Breast epithelium (tissue), 3 donors: ENCODE data around the gene CCPG1.

Source experiments
- POLR2A ChIP-seq: fragments of 450-650 bp; IDR thresholded peaks from one replicate; pipeline ENCODE4 v1.6.1; 2016; ENCODE audit warnings: antibody characterized with exemption, mild to moderate bottlenecking, moderate library complexity
- TF ChIP-seq, protein P1 (sequence below), 3 donors: fragments of 450-650 bp; IDR thresholded peaks; one replicate each; pipeline ENCODE4 v1.5.1; 2016 to 2017; ENCODE audit warnings: antibody characterized with exemption in 3 of 3, mild to moderate bottlenecking in 3 of 3, moderate library complexity in 3 of 3

DNA sequence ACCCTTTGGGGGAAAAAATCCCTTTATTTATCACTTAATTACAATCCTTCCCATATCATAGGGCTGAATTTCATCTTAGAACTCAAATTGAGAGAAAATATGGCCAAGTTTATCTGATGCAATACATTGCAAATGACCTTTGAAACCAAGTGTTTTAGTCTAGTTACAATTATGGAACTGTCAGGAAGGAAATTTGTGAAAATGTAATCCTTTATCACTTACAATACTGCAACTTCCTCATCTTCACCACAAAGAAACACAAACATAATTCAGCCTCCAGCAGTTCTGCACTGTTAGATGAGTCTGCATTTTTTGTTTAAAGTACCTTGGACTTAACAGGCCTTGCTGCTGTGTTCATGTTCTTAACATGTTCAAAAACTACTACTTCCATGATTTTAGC lies 4.6 kb downstream of the CCPG1 start:
- TF ChIP-seq, protein P1, sequence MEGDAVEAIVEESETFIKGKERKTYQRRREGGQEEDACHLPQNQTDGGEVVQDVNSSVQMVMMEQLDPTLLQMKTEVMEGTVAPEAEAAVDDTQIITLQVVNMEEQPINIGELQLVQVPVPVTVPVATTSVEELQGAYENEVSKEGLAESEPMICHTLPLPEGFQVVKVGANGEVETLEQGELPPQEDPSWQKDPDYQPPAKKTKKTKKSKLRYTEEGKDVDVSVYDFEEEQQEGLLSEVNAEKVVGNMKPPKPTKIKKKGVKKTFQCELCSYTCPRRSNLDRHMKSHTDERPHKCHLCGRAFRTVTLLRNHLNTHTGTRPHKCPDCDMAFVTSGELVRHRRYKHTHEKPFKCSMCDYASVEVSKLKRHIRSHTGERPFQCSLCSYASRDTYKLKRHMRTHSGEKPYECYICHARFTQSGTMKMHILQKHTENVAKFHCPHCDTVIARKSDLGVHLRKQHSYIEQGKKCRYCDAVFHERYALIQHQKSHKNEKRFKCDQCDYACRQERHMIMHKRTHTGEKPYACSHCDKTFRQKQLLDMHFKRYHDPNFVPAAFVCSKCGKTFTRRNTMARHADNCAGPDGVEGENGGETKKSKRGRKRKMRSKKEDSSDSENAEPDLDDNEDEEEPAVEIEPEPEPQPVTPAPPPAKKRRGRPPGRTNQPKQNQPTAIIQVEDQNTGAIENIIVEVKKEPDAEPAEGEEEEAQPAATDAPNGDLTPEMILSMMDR (IDR thresholded peaks at IDR 0.05), result no peak
- TF ChIP-seq POLR2A, result no peak
